GM18868 (cell line): ENCODE results near the gene GULP1.
"Not testable (repeated sequence)": the region's sequence is repeated elsewhere in the genome, so short reads cannot be mapped to it uniquely, and the experiment has no call there.

ENCODE experiments used
- ATAC-seq: cut with Tn5 transposase; IDR thresholded peaks from one replicate; pipeline ENCODE4 v1.9.1; 2021; ENCODE audit warnings: mild to moderate bottlenecking, moderate library complexity; ENCODE audit not compliant: unreplicated experiment

The GULP1 gene

DNA sequence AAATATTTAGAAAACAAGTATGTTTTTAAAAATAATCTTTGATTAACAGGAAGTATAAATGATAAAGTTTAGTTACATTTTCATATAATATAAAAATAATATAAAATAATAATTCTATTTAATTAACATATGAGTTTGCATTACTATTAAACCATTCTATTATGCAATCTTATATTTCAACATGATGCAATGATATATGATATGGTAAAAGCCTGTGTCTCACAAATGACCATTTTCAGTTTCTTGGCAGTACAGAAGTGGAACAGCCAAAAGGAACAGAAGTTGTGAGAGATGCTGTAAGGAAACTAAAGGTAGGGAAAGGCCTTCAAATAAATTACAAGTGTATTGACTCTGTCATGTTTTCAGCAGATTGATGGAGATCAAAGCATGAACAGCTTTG, 230.8 kb downstream of the GULP1 start:
- no peak for ATAC-seq

DNA sequence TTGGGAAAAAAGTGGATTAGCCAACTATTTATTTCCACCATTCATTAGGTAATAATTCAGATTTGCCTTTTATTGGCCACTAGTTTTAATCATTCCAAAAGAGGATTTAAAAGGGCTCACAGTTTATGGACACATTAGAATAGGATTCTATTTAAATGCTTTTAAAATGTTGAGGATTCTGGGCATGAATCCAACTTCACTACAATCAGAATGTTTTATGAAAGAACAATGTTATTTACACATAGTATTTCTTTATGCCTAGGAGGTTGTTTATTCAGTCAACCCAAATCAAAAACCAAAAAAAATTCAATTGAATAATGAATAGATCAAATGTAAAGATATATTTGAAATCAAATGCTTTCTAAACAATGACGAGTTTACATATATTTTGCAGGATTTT, 232.2 kb downstream of the GULP1 start:
- no peak for ATAC-seq

DNA sequence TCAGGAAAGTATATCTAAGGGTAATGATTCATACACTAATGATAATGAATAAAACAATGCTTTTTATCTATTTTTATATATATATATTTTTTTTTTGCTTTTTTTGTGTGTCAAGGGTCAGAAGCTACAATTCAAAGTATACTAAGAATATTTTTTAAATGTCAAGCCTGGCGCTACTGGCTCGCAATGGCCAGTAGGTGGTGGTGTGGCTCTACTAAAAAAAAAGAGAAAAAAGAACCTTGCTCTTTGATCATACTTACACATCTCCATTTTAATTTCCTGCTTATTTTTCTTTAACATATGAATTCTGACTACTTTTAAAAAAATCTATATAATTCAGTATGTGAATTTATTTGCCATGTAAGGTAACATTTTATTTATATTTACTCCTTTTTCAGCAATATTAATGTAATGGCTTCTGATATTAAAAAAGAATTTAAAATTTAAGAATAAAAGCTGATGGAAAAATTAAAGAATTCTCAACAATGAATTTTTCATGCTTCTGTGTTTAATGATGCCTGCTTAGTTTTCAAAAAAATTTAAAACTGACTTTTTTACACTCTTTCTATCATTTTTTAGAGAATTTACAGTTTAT, 232.9 kb downstream of the GULP1 start:
- peak; percentile 87 for ATAC-seq

DNA sequence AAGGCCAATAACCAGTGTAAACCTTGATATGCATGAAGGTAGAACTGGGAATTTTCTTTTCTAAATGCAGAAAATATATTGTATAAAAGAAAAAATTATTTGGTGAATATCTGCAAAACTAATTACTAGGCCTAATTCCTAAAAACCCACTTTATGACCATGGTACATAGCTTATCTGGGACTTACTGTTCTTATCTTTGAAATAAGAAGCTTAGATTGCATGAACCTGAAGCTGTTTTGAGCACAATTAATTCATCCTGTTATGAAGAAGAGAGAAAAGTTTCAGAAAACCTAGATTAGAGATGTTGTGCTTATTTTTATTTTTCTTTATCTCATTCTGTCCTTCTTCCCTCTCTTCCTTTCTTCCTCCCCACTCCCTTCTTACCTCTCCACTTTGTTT, 235.0 kb downstream of the GULP1 start:
- ATAC-seq = no peak

DNA sequence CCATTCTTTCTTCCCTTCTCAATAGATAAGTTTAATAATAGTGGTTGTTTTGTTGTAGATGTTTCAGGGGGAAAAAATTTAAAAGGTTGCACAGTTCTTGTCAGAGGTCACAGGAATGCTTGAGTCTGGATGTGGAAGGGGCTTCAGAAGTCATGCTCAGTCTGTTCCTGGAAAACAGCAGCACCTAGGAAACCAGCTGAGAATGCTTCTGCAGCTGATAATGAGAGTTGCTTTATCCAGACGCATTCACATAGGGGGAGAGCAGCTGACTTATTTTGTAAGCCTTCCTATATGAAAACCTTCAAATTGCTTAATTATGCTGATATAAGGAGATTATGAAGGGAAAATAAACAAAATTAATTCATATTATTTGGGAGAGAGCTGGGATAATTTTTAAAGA, 235.5 kb downstream of the GULP1 start:
- no peak for ATAC-seq

DNA sequence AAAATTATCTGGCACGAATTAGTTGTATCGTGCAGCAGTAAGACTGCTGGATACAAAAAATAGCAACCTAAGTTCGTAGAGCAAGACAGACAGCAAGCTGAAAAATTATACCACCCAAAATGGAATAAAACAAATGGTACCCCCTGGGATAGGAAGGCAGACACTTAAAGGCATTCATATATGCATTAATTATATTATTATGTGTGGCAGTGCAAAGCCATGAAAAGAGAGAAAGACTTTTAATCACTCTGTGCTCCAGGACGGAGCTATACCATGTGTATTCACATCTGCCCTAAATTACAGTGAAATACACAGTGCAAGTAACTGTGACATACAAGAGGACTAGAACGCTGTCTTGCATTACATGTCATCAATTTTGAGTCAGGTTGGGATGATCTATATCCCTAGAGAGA, 235.9 kb downstream of the GULP1 start:
- no peak for ATAC-seq

DNA sequence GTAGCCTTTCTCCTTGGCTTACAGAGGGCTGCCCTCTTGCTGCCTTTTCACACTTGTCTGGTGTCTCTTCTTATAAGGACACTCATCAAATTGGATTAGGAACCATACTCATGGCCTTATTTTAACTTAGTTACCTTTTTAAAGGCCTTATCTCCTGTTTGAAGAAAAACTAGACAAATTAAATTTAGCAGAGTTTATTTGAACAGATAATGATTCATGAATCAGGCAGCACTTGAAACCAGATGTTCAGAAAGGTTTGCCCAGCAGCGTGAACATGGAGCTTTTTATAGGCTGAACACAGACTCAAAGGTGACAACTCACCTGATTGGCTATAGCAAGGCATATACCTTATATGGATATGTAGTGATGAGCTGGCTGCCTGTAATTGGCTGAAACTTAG, 238.0 kb downstream of the GULP1 start:
- no peak for ATAC-seq

DNA sequence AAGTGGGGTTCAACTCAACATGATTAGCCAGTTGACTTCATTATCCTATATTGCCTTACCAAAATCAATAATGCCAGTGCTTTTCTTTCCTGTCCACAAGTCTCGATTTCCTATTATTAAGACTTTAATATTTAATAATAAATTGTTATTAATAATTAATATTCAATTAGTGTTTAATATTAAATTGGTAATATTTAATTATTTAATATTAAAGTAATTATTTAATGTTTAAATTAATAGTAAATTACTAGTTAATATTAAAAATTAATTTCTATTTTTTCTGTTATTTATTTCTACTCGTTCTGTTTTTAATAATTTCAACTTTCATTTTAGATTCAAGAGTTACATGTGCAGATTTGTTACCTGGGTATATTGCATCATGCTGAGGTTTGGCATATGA, 243.2 kb downstream of the GULP1 start:
- ATAC-seq = no peak

DNA sequence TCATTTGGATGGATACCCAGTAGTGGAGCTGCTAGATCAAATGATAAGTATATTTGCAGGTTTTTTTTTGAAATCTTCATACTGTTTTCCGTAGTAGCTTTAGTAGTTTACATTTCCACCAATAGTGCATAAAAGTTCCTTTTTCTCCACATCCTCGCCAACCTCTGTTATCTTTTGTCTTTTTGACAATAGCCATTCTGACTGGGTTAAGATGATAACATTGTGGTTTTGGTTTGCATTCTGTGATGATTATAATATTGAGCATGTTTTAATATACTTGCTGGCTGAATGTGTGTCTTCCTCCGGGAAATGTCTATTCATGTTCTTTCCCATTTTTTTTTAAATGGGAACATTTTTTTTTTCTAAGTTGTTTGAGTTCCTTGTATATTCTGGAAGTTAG, 260.0 kb downstream of the GULP1 start:
- no peak for ATAC-seq

DNA sequence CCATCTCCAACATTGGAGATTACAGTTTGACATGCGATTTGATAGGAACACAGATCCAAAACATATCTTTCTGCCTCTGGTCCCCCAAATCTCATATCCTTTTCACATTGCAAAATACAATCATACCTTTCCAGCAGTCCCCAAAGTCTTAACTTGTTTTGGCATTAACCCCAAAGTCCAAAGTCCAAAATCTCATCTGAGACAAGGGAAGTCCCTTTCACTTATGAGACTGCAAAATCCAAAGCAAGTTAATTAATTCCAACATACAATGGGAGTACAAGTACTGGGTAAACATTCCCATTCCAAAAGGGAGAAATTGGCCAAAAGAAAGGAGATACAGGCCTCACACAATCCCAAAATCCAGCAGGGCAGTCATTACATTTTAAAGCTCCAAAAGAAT, 265.4 kb downstream of the GULP1 start:
- no peak for ATAC-seq

DNA sequence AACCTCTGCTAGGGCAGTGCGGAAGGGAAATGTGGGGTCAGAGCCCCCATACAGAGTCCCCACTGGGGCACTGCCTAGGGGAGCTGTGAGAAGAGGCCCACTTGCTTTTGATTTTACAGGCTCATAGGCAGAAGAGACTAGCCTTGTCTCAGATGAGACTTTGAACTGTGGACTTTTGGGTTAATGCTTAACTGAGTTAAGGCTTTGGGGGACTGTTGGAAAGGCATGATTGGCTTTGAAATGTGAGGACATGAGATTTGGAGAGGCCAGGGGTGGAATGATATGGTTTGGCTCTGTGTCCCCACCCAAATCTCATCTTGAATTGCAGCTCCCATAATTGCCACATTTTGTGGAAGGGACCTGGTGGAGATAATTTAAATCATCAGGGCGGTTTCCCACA, 267.8 kb downstream of the GULP1 start:
- ATAC-seq = not testable (repeated sequence)

DNA sequence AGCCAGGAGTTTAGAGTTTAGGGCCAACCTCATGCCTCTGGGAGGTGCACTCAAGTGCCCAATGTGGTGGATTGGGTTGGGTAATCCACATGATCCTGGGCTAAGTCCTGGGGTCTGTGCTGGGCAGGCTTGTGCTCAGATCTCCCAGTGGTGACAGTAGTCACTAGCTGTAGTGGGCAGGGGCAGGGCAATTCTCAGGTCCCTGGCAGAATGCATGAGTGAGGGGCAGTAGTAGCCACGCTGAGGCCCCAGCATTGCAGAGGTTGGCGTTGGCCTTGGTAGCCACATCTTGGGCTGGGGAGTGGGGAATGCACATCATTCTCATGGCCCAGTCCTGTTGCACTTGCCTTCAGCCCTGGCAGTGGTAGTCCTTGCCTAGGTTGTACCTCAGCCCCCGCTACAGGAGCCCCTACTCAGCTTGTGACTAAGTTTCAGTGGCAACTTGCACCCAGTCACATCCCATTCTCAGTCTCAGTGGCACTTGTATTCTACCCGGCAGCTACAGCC, 269.9 kb downstream of the GULP1 start:
- no peak for ATAC-seq

DNA sequence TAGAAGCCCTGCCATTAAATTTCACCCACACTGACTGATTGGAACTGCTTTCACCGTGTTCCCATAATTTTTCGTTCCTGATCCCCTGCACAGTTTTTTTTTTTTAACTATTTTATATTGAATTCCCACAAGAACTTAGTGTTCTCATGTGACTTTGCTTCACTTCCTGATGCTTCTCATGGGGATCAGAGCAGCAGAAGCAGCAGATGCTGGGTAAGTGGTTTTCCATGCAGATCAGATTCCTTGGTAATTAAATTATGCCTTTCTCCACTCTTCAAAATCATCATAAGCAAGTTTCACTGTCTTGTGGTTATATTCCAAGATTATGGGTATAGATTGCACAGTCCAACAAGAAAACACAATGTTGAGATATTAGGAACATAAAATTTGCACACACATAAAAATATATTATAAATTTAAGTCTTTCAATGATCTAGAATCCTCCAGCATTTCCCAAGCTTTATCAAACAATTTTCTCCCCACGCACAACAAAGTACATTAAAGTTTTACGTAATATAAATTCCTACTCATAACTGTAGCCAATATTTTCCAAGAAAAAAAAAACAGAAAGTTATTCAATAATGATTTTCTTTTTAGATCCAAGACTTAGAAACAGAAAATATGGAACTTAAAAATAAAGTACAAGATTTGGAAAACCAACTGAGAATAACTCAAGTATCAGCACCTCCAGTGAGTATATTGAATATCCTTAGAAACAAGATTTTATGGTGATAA, 277.9 kb downstream of the GULP1 start:
- no peak for ATAC-seq

DNA sequence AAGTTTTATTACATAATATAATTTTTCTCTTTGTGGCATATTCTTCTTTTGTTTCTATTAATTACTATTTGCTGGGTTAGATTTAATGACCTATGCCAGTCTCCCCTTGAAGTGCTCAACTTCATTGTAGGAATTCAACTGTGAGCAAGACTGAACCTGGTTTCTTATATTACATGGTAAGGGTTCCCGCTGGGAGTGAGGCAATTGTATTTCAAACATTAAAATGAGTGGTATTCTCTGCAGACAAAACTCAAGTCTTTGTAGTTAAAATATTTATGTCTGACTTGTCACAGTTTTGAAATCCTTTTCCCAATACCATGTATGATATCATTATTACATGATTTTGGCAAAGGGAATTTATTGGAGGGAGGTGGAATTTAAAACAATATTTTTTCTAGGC, 278.7 kb downstream of the GULP1 start:
- ATAC-seq = no peak

DNA sequence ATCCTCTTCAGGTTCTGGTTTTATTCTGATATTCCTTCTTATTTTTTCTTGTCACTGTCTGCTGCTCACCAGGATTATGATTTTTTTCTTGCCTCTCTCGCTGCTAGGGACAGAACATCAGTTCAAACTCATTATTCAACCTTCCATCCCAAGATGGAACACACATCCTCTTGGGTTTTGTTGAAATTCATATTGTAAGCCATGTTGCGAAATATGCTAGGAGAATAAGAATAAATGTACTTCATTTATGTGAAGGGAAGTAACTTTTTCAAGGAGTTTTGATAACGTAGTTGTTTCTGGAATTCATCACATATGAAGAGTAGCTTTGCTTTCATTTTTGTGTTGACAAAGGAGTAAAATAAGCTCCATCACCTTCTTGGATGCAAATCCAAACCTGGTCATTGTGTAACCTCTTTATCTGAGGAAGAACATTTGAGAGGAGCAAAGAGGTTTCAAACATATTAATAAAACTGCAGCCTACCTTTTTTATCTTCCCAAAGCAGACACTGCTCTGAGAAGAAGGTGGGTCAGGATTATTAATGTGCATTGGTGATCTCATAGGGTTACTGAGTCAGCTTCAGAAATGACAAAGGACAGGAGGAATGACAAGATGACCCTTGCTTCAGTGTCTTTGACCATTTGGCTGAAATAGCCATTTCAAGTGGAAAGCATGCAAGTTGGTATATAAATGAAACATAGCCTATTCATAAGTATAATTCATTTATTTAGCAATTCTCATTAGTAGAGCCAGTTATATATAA, 280.0 kb downstream of the GULP1 start:
- no peak for ATAC-seq

DNA sequence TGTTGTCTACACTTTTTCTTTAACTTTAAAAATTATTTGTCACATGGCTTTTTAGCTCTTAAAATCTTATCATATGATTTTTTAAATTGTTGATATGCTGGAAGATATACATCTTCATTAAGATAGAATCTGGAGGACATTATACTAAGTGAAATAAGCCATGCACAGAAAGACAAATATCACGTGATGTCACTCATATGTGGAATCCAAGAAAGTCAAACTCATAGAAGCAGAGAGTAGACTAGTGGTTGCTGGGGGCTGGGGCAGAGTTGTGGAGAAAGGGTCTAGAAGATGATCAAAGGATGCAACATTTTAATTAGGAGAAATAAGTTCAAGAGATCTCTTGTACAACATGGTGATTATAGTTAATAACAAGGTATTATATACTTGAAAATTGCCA, 280.9 kb downstream of the GULP1 start:
- ATAC-seq = no peak

DNA sequence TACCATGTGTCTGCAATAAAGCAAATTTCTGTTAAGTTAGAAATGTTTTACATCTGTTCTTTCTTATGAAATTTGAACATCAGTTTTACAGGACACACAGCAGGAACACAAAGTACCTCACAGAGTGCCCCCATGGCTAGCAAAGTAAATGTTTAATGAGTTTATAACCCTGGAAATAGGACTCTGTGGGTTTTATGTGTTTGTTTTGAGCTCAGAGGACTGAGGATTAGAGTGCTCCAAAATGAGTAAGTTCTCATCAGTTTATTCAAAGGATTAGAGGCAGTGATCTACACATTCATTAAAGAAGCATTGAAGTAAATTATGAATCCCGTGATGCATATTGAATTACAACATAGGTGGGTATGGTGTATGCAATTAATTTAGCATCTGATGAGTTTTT, 281.8 kb downstream of the GULP1 start:
- ATAC-seq = no peak

DNA sequence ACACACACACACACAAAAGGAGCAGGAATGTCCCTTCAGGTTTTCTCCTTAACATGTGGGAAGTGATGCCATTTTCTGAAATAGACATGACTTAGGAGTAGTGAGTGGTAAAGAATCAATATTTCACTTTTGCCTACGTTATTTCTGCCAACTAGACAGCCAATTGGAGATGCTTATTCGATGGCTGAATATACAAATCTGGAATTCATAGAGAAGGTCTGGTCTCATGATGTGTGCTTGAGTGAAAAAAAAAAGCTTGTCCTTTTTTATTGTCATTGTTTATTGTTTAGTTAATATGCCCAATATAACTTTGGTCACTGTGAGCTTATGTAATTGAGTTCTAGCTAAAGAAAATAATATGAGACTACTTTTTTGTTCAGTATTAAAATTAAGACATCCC, 284.3 kb downstream of the GULP1 start:
- ATAC-seq = no peak

DNA sequence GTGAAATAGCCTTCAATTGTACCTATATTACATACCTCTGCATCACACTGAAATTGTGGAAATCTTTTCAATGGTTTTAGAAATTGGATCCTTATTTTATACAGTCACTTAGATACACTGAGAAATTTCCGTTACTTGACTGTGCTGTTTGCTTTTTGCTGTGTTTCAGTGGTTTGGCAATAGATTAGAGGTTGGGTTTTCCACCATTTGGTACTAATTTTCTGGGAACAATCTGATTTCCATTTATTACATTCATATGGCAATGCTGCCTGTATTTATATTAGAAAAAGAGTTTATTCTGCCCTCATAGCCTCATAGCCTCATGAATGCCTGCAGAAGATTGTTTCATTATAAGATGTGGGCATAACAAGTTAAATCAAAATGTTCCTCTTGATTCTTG, 285.0 kb downstream of the GULP1 start:
- ATAC-seq = no peak

DNA sequence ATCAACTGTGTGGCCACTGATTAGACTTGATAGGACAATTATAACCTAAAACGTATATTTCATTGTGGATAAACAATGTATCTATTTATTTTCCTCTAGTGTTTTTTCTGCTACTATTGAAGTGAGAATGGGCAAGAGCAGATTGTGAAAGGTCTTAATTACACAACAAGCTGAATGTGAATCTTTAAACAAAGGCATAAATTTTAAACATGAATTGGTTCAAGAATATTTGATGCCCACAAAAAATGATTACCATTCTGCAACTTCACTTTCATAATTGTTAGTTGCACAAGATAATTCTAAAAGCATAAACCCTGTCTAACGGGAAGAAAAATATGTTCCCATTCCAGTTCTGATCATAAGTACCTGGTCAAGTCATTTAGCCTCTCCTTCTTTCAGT, 285.6 kb downstream of the GULP1 start:
- no peak for ATAC-seq

DNA sequence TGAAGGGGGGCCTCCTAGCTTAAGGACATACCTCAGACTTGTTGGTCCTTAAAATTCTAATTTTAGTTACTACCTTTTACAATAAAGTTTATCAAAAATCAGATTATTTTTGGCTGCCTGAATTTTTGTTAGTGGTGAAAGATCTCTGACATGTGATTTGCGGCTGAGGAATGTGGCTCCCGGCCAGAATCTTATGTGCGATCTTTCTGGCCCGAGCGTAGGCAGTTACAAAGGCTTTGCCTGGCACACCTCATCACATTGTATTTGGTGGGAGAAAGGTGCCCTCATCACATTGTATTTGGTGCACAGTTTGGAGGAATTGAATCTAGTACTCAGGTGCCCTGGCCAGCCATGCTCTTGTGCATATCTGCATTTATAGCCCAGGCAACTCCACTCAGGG, 289.1 kb downstream of the GULP1 start:
- no peak for ATAC-seq

DNA sequence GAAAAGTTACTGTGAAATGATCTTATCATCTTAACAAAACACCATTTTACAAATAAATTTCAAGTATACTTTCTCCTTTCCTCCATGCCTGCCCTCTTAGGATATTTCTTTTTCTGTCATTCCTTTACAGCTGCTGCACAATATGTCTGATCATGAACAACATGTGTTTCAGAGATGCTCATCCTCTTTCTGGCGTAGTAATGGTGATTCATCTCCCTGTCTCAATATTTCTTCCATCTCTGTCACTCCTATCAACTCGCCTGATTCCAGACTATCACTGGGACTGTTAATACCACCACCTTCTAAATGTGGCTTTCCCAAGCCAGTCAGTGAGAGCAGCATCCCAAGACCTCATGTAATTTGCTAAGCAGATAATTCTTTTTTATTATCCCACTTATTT, 290.5 kb downstream of the GULP1 start:
- no peak for ATAC-seq
